Pulmonary artery endothelial cell (primary cell): ENCODE data around the gene CXCL3. TPM values are rescaled to one million over a fixed set of nuclear protein-coding genes. Genes with fewer than 3 reads are reported as not detected.
"Not testable (repeated sequence)": the region's sequence is repeated elsewhere in the genome, so short reads cannot be mapped to it uniquely, and the experiment has no call there.

Experiments used
- DNase-seq: peaks from one replicate; pipeline ENCODE4 v3.0.0-alpha.2; 2011; ENCODE audit warnings: low read depth, low spot score
- total RNA-seq: library from RNA; depleted of rRNA; stranded (reverse); fragments of >200 nt; gene quantifications from 2 replicates; pipeline ENCODE4 v1.2.3, GENCODE V29; 2014

CXCL3 gene
- total RNA-seq, result 1.2 and 1.5 TPM in 2 replicates

- peak; percentile 19 for DNase-seq
These were observed at the start of gene CXCL3 for GRCh38 chr4:74038425-74039314. Gene CXCL3 (minus strand): TSS chr4:74038689. CDS start chr4:74038611, 78 bp downstream.

GRCh38 chr4:74087481-74087880, 49.0 kb upstream of the CXCL3 start:
- DNase-seq, result no peak

- no peak for DNase-seq
These were observed 47.2 kb upstream of the CXCL3 start for GRCh38 chr4:74085669-74086068.

- DNase-seq, result no peak
These were observed 46.5 kb upstream of the CXCL3 start for GRCh38 chr4:74084984-74085383.

- no peak for DNase-seq
These were observed 45.1 kb upstream of the CXCL3 start for GRCh38 chr4:74083546-74083945.

GRCh38 chr4:74081035-74081434, 42.5 kb upstream of the CXCL3 start:
- no peak for DNase-seq

GRCh38 chr4:74080351-74080750, 41.9 kb upstream of the CXCL3 start:
- not testable (repeated sequence) for DNase-seq

GRCh38 chr4:74079024-74079423, 40.5 kb upstream of the CXCL3 start:
- DNase-seq, result not testable (repeated sequence)

GRCh38 chr4:74073358-74073757, 34.9 kb upstream of the CXCL3 start:
- no peak for DNase-seq

GRCh38 chr4:74072739-74073138, 34.2 kb upstream of the CXCL3 start:
- DNase-seq, result no peak

GRCh38 chr4:74067586-74067985, 29.1 kb upstream of the CXCL3 start:
- DNase-seq, result no peak

GRCh38 chr4:74066232-74066631, 27.7 kb upstream of the CXCL3 start:
- DNase-seq, result no peak

- no peak for DNase-seq
These were observed 26.7 kb upstream of the CXCL3 start for GRCh38 chr4:74065115-74065642.

- DNase-seq, result no peak
These were observed 25.4 kb upstream of the CXCL3 start for GRCh38 chr4:74063859-74064258.

GRCh38 chr4:74062953-74063352, 24.5 kb upstream of the CXCL3 start:
- no peak for DNase-seq

GRCh38 chr4:74061430-74061829, 22.9 kb upstream of the CXCL3 start:
- no peak for DNase-seq

- DNase-seq, result no peak
These were observed 20.8 kb upstream of the CXCL3 start for GRCh38 chr4:74059161-74059829.

- no peak for DNase-seq
These were observed 19.7 kb upstream of the CXCL3 start for GRCh38 chr4:74058048-74058651.

GRCh38 chr4:74057588-74057987, 19.1 kb upstream of the CXCL3 start:
- no peak for DNase-seq

GRCh38 chr4:74056858-74057562, 18.5 kb upstream of the CXCL3 start:
- DNase-seq, result no peak

- no peak for DNase-seq
These were observed 17.8 kb upstream of the CXCL3 start for GRCh38 chr4:74056114-74056857.
